ENCODE results near the gene DNM1. TPM values are rescaled to one million over a fixed set of nuclear protein-coding genes. Genes with fewer than 3 reads are reported as not detected.
A peak's percentile ranks its signal among the peaks of the same experiment; 100 is the strongest.

The DNM1 gene
- total and polyA plus RNA-seq, 12 donors: 2.1 to 13.7 (median 3.9) TPM

DNA sequence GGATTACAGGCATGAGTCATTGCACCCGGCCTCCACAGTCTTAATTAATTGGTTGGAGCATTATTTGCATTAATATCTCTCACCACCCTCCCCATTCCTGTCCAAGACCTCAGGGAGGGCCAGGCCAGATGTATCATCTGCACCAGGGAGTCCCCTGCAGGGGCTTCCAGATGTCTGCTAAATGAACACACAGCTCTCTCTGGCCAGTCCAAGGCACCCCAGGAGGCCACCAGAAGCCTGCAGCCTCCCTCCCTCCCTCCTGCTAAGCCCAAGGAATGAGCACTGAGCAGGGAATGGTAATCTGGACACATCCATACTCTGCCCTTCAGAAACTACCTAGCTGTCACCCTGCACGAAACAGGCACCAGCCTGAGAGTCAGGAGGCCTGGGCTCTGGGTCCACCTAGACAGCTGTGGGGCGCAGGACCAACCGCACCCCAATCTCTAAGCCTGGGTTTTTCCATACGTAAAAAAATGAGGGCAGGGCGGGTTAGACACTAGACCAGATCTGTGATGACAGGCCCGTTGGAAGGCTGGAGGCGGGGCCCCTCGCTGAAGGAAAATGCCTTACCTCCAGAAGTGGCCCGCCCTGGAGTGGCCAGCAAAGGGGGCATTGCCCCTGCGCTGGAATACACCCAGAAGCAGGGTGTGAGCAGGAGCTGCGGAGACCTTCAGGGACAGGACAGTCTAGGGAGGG, 20.1 kb upstream of the DNM1 start:
- Histone ChIP-seq H3K4me1 (no peaks in the 10 kb centered on the region), H3K36me3 (peaks cover 9 to 91% (median 52%) of the 10 kb centered on the region in 9 donors), H3K27me3 (no peaks in the 10 kb centered on the region), H3K4me3 (no peak overlapping the region), H3K27ac (no peak overlapping the region), H3K9me3 (no peaks in the 10 kb centered on the region)
- ATAC-seq (peak in 1 of 8 donors; percentile 14), DNase-seq (no peak)
- 90 to 93% methylated on average over 12 of the region's 12 CpGs for WGBS, 2 donors
- TF ChIP-seq CTCF (IDR thresholded peaks at IDR 0.05): no peak
- intact Hi-C loops (cut with DNase I): no loop called here

DNA sequence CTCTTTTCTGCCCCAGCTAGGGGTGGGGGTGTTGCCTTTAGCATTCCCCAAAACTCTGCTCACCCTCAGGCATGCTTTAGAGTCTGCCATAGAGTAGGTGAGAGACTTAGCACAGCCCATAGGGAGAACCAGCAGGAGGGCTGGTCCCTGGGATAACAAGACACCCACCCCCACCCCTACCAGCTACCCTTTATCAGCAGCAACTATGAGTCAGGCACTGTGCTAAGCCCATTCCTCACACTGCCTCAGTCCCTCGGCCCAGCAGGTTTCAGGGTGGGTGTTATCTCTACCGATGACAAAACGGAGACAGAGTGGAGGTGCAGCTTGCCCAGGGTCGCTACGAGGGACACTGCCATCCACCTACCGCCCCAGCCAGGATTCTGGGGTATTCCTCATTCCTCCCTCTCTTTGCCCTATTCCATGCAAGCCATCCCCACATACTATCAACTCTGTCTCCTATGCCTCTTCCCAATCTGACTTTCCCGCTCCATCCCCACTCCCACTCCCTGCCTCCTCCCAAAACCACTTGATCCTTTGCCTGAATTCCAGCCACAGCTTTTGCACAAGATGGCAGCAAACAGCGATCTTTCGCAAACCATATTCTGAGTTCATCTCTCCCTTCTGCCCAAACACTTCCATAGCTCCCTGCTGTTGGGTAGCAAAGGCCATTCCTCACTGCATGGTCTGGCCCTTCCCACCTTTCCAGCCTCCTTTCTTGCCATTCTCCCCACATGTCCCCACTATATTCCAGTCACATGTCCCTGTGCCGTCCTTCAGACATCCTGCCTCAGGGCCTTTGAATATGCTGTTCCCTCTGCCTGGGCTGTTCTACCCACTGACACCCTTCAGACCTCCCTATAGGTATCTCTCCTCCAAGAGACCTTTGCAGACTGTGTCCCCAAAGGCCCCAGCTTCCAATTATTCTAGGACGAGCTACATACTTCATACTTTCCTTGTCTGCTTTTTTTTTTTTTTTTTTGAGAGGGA, 16.9 kb upstream of the DNM1 start:
- Histone ChIP-seq H3K27ac (no peak overlapping the region), H3K9me3 (no peaks in the 10 kb centered on the region), H3K27me3 (no peaks in the 10 kb centered on the region), H3K36me3 (peaks cover 0 to 82% (median 26%) of the 10 kb centered on the region in 9 donors), H3K4me3 (no peak overlapping the region), H3K4me1 (peaks cover 8 to 13% (median 11%) of the 10 kb centered on the region in 9 donors)
- no peak for DNase-seq
- intact Hi-C loops (cut with DNase I): no loop called here
- WGBS, 2 donors: 86 to 88% methylated on average over 11 of the region's 11 CpGs
- no peak for TF ChIP-seq CTCF (IDR thresholded peaks at IDR 0.05)
- ATAC-seq: no peak

DNA sequence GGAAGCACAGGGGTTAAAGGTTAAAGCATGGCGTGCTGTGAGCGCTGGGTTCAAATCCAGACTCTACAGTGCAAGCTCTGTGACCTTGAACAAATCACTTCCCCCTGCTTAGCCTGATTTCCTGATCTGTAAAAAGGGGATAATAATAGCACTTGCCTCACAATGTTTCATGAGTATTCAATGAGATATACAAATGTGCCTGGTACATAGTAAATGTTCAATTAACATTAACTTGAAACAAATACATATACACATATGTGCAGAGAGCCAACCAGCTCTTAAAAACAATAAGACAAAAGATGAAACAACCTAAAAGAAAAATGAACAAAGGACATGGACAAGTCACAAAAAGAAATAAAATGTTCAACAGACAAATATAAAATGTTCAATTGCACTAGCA, 15.8 kb upstream of the DNM1 start:
- no peak for DNase-seq
- Histone ChIP-seq H3K27me3 (no peaks in the 10 kb centered on the region), H3K4me1 (peaks cover 10 to 20% (median 17%) of the 10 kb centered on the region in 9 donors), H3K36me3 (peaks cover 0 to 79% (median 26%) of the 10 kb centered on the region in 9 donors), H3K4me3 (no peak overlapping the region), H3K27ac (no peak overlapping the region), H3K9me3 (no peaks in the 10 kb centered on the region)
- WGBS, 2 donors: 97 to 100% methylated on average over 2 of the region's 2 CpGs
- intact Hi-C loops (cut with DNase I): no loop called here
- ATAC-seq: no peak
- TF ChIP-seq CTCF (IDR thresholded peaks at IDR 0.05): no peak

- ATAC-seq: no peak
- intact Hi-C loops (cut with DNase I): no loop called here
- H3K36me3 ChIP-seq: peaks cover 0 to 71% (median 22%) of the 10 kb centered on the region in 9 donors
Measured at GRCh38 chr9:128188209-128188608, 15.0 kb upstream of the DNM1 start.

More at GRCh38 chr9:128188209-128188608, 15.0 kb upstream of the DNM1 start:
- Histone ChIP-seq H3K27me3 (no peaks in the 10 kb centered on the region), H3K9me3 (no peaks in the 10 kb centered on the region), H3K27ac (no peak overlapping the region), H3K4me3 (no peak overlapping the region), H3K4me1 (peaks cover 10 to 27% (median 21%) of the 10 kb centered on the region in 9 donors)
- no peak for TF ChIP-seq CTCF (IDR thresholded peaks at IDR 0.05)
- 81 to 84% methylated on average over 1 of the region's 1 CpG for WGBS, 2 donors
- no peak for DNase-seq

All from heart right ventricle (tissue), 16 donors.